ENCODE results near the gene DGUOK.

DGUOK gene

GRCh38 chr2:73892631-73893329 is 33.9 kb upstream of the DGUOK start, which contains the start of gene ACTG2:
Gene ACTG2, plus strand, starts transcription at chr2:73893008. Its CDS starts 8,304 bp downstream, at chr2:73901312.
- Histone ChIP-seq H4K20me1 (ENCODE audit: insufficient read depth, low read length) (no peaks in the 10 kb centered on the region), H3K9me2 (ENCODE audit: low read depth, low read length) (no peaks in the 10 kb centered on the region), H3K27ac (ENCODE audit: low read depth, low read length, poor library complexity, severe bottlenecking) (no peak within 1 kb of the TSS), H3K4me3 (ENCODE audit: low read depth, low read length, poor library complexity, severe bottlenecking) (no peak within 1 kb of the TSS), H3K4me2 (ENCODE audit: low read length) (no peak within 1 kb of the TSS), H3K9me3 (ENCODE audit: low read length) (no peaks in the 10 kb centered on the region), H3K27me3 (ENCODE audit: insufficient read depth, low read length) (no peaks in the 10 kb centered on the region), H3K79me2 (ENCODE audit: insufficient read depth, low read length) (no peaks in the 10 kb centered on the region), H3K9ac (ENCODE audit: low read length) (no peak within 1 kb of the TSS), H3K36me3 (ENCODE audit: insufficient read depth, low read length) (no peaks in the 10 kb centered on the region), H2AFZ (ENCODE audit: low read length) (no peak within 1 kb of the TSS), H3F3A (ENCODE audit: insufficient read depth, low read length) (no peaks in the 10 kb centered on the region), H3K4me1 (ENCODE audit: insufficient read depth, low read length, severe bottlenecking) (no peaks in the 10 kb centered on the region)
- TF ChIP-seq CTCF (IDR thresholded peaks at IDR 0.05; ENCODE audit: low read length): no peak

GRCh38 chr2:73893764-73894474 is 32.8 kb upstream of the DGUOK start:
- no peaks in the 10 kb centered on the region for H3K27me3 ChIP-seq (ENCODE audit: insufficient read depth, low read length)
- no peak overlapping the region for H3K4me3 ChIP-seq (ENCODE audit: low read depth, low read length, poor library complexity, severe bottlenecking)
- H3K9me2 ChIP-seq (ENCODE audit: low read depth, low read length): no peaks in the 10 kb centered on the region
- no peak for TF ChIP-seq EZH2 (IDR thresholded peaks at IDR 0.05; ENCODE audit: borderline replicate concordance, low read length)
- TF ChIP-seq CTCF (IDR thresholded peaks at IDR 0.05; ENCODE audit: low read length): no peak
- no peak overlapping the region for H3K9ac ChIP-seq (ENCODE audit: low read length)
- H3K79me2 ChIP-seq (ENCODE audit: insufficient read depth, low read length): no peaks in the 10 kb centered on the region
- H4K20me1 ChIP-seq (ENCODE audit: insufficient read depth, low read length): no peaks in the 10 kb centered on the region
- H3K4me2 ChIP-seq (ENCODE audit: low read length): no peak overlapping the region
- no peaks in the 10 kb centered on the region for H3F3A ChIP-seq (ENCODE audit: insufficient read depth, low read length)
- no peaks in the 10 kb centered on the region for H3K36me3 ChIP-seq (ENCODE audit: insufficient read depth, low read length)
- no peaks in the 10 kb centered on the region for H3K9me3 ChIP-seq (ENCODE audit: low read length)
- H3K27ac ChIP-seq (ENCODE audit: low read depth, low read length, poor library complexity, severe bottlenecking): no peak overlapping the region
- no peaks in the 10 kb centered on the region for H3K4me1 ChIP-seq (ENCODE audit: insufficient read depth, low read length, severe bottlenecking)
- no peak overlapping the region for H2AFZ ChIP-seq (ENCODE audit: low read length)

GRCh38 chr2:73894475-73894850 is 32.2 kb upstream of the DGUOK start:
- H2AFZ ChIP-seq (ENCODE audit: low read length): no peak overlapping the region
- no peak overlapping the region for H3K9ac ChIP-seq (ENCODE audit: low read length)
- H3K79me2 ChIP-seq (ENCODE audit: insufficient read depth, low read length): no peaks in the 10 kb centered on the region
- no peak overlapping the region for H3K4me3 ChIP-seq (ENCODE audit: low read depth, low read length, poor library complexity, severe bottlenecking)
- H3F3A ChIP-seq (ENCODE audit: insufficient read depth, low read length): no peaks in the 10 kb centered on the region
- H3K27ac ChIP-seq (ENCODE audit: low read depth, low read length, poor library complexity, severe bottlenecking): no peak overlapping the region
- no peaks in the 10 kb centered on the region for H4K20me1 ChIP-seq (ENCODE audit: insufficient read depth, low read length)
- H3K36me3 ChIP-seq (ENCODE audit: insufficient read depth, low read length): no peaks in the 10 kb centered on the region
- H3K27me3 ChIP-seq (ENCODE audit: insufficient read depth, low read length): no peaks in the 10 kb centered on the region
- TF ChIP-seq EZH2 (IDR thresholded peaks at IDR 0.05; ENCODE audit: borderline replicate concordance, low read length) (no peak), CTCF (IDR thresholded peaks at IDR 0.05; ENCODE audit: low read length) (no peak)
- H3K4me1 ChIP-seq (ENCODE audit: insufficient read depth, low read length, severe bottlenecking): no peaks in the 10 kb centered on the region
- H3K9me3 ChIP-seq (ENCODE audit: low read length): no peaks in the 10 kb centered on the region
- no peaks in the 10 kb centered on the region for H3K9me2 ChIP-seq (ENCODE audit: low read depth, low read length)
- no peak overlapping the region for H3K4me2 ChIP-seq (ENCODE audit: low read length)

All from OCI-LY1 (cell line).